ENCODE measurements around the gene VN1R5. TPM values are rescaled to one million over a fixed set of nuclear protein-coding genes. Genes with fewer than 3 reads are reported as not detected.
"Not testable (repeated sequence)": the region's sequence is repeated elsewhere in the genome, so short reads cannot be mapped to it uniquely, and the experiment has no call there.

VN1R5 gene
- polyA plus RNA-seq, 1 donor from 2014 or later, result not detected

- not testable (repeated sequence) for H3K27ac Mint-ChIP-seq, H3K36me3 Mint-ChIP-seq, H3K4me1 Mint-ChIP-seq, H3K27me3 Mint-ChIP-seq
- Mint-ChIP-seq H3K9me3 (peaks cover 4 to 10% (median 7%) of the 10 kb centered on the region in 3 donors), H3K4me3 (peak overlapping the region in 1 of 4 donors; percentile 37)
These were observed 33.5 kb downstream of the VN1R5 start for GRCh38 chr1:247289274-247289892.

- H3K9me3 Mint-ChIP-seq, result peaks cover 4 to 10% (median 7%) of the 10 kb centered on the region in 3 donors
- H3K27me3 Mint-ChIP-seq, result no peaks in the 10 kb centered on the region
- H3K36me3 Mint-ChIP-seq, result peaks cover 8% of the 10 kb centered on the region
- H3K27ac Mint-ChIP-seq, result no peak overlapping the region
- no peak overlapping the region for H3K4me3 Mint-ChIP-seq
- H3K4me1 Mint-ChIP-seq, result no peaks in the 10 kb centered on the region
These were observed 34.7 kb downstream of the VN1R5 start for GRCh38 chr1:247290576-247290975.

GRCh38 chr1:247291161-247291560 is 35.3 kb downstream of the VN1R5 start:
- Mint-ChIP-seq H3K4me1 (no peaks in the 10 kb centered on the region), H3K27ac (no peak overlapping the region), H3K27me3 (no peaks in the 10 kb centered on the region)

GRCh38 chr1:247291833-247292561 is 36.1 kb downstream of the VN1R5 start:
- Mint-ChIP-seq H3K9me3 (peaks cover 2 to 6% (median 5%) of the 10 kb centered on the region in 3 donors), H3K27me3 (no peaks in the 10 kb centered on the region), H3K27ac (no peak overlapping the region), H3K36me3 (peaks cover 6% of the 10 kb centered on the region), H3K4me1 (no peaks in the 10 kb centered on the region), H3K4me3 (no peak overlapping the region)

More at GRCh38 chr1:247291161-247291560, 35.3 kb downstream of the VN1R5 start:
- Mint-ChIP-seq H3K36me3 (peaks cover 6% of the 10 kb centered on the region), H3K9me3 (peaks cover 2 to 6% (median 5%) of the 10 kb centered on the region in 3 donors), H3K4me3 (no peak overlapping the region)

- Mint-ChIP-seq H3K4me1 (no peaks in the 10 kb centered on the region), H3K27me3 (no peaks in the 10 kb centered on the region), H3K36me3 (peaks cover 5% of the 10 kb centered on the region), H3K27ac (no peak overlapping the region), H3K9me3 (peaks cover 0 to 5% (median 2%) of the 10 kb centered on the region in 3 donors), H3K4me3 (no peak overlapping the region)
These were observed 37.2 kb downstream of the VN1R5 start for GRCh38 chr1:247293047-247293446.

GRCh38 chr1:247294282-247294681 is 38.4 kb downstream of the VN1R5 start:
- no peak overlapping the region for H3K4me3 Mint-ChIP-seq
- H3K27ac Mint-ChIP-seq, result no peak overlapping the region
- peaks cover 5% of the 10 kb centered on the region for H3K36me3 Mint-ChIP-seq
- no peaks in the 10 kb centered on the region for H3K27me3 Mint-ChIP-seq
- H3K4me1 Mint-ChIP-seq, result no peaks in the 10 kb centered on the region
- H3K9me3 Mint-ChIP-seq, result no peaks in the 10 kb centered on the region

- H3K27me3 Mint-ChIP-seq, result no peaks in the 10 kb centered on the region
- no peak overlapping the region for H3K4me3 Mint-ChIP-seq
- no peak overlapping the region for H3K27ac Mint-ChIP-seq
- no peaks in the 10 kb centered on the region for H3K9me3 Mint-ChIP-seq
- peaks cover 5% of the 10 kb centered on the region for H3K36me3 Mint-ChIP-seq
- H3K4me1 Mint-ChIP-seq, result no peaks in the 10 kb centered on the region
These were observed 39.4 kb downstream of the VN1R5 start for GRCh38 chr1:247295274-247295684.

GRCh38 chr1:247295746-247296145 is 39.9 kb downstream of the VN1R5 start:
- Mint-ChIP-seq H3K36me3 (peaks cover 5% of the 10 kb centered on the region), H3K4me1 (no peaks in the 10 kb centered on the region), H3K27ac (no peak overlapping the region), H3K4me3 (no peak overlapping the region), H3K27me3 (no peaks in the 10 kb centered on the region), H3K9me3 (no peaks in the 10 kb centered on the region)

- Mint-ChIP-seq H3K27ac (no peak overlapping the region), H3K36me3 (peaks cover 7% of the 10 kb centered on the region), H3K4me1 (no peaks in the 10 kb centered on the region), H3K9me3 (no peaks in the 10 kb centered on the region), H3K4me3 (no peak overlapping the region), H3K27me3 (no peaks in the 10 kb centered on the region)
These were observed 40.8 kb downstream of the VN1R5 start for GRCh38 chr1:247296599-247297180.

GRCh38 chr1:247297263-247298123 is 41.6 kb downstream of the VN1R5 start:
- no peaks in the 10 kb centered on the region for H3K4me1 Mint-ChIP-seq
- no peak overlapping the region for H3K27ac Mint-ChIP-seq
- H3K4me3 Mint-ChIP-seq, result peak overlapping the region in 1 of 4 donors; percentile 53
- H3K36me3 Mint-ChIP-seq, result peaks cover 4% of the 10 kb centered on the region
- H3K27me3 Mint-ChIP-seq, result no peaks in the 10 kb centered on the region
- H3K9me3 Mint-ChIP-seq, result no peaks in the 10 kb centered on the region

- Mint-ChIP-seq H3K9me3 (no peaks in the 10 kb centered on the region), H3K4me1 (no peaks in the 10 kb centered on the region), H3K27ac (no peak overlapping the region), H3K36me3 (peaks cover 7% of the 10 kb centered on the region), H3K4me3 (peak overlapping the region in 1 of 4 donors; percentile 53), H3K27me3 (no peaks in the 10 kb centered on the region)
These were observed 42.2 kb downstream of the VN1R5 start for GRCh38 chr1:247298124-247298481.

- peak overlapping the region in 1 of 3 donors; percentile 31 for H3K27ac Mint-ChIP-seq
- H3K27me3 Mint-ChIP-seq, result no peaks in the 10 kb centered on the region
- H3K4me3 Mint-ChIP-seq, result no peak overlapping the region
- no peaks in the 10 kb centered on the region for H3K9me3 Mint-ChIP-seq
- no peaks in the 10 kb centered on the region for H3K4me1 Mint-ChIP-seq
- H3K36me3 Mint-ChIP-seq, result peaks cover 9% of the 10 kb centered on the region
These were observed 42.8 kb downstream of the VN1R5 start for GRCh38 chr1:247298701-247299100.

GRCh38 chr1:247299723-247300381 is 44.0 kb downstream of the VN1R5 start:
- no peaks in the 10 kb centered on the region for H3K9me3 Mint-ChIP-seq
- no peak overlapping the region for H3K27ac Mint-ChIP-seq

GRCh38 chr1:247300491-247301175 is 44.8 kb downstream of the VN1R5 start:
- peaks cover 19% of the 10 kb centered on the region for H3K36me3 Mint-ChIP-seq
- H3K4me1 Mint-ChIP-seq, result no peaks in the 10 kb centered on the region
- no peaks in the 10 kb centered on the region for H3K27me3 Mint-ChIP-seq
- no peaks in the 10 kb centered on the region for H3K9me3 Mint-ChIP-seq
- H3K27ac Mint-ChIP-seq, result no peak overlapping the region
- H3K4me3 Mint-ChIP-seq, result no peak overlapping the region

More at GRCh38 chr1:247299723-247300381, 44.0 kb downstream of the VN1R5 start:
- H3K36me3 Mint-ChIP-seq, result peaks cover 15% of the 10 kb centered on the region
- no peaks in the 10 kb centered on the region for H3K27me3 Mint-ChIP-seq
- no peaks in the 10 kb centered on the region for H3K4me1 Mint-ChIP-seq
- no peak overlapping the region for H3K4me3 Mint-ChIP-seq
